ENCODE data around the gene FAM186B. TPM values are rescaled to one million over a fixed set of nuclear protein-coding genes. Genes with fewer than 3 reads are reported as not detected.
A peak's percentile ranks its signal among the peaks of the same experiment; 100 is the strongest.

The FAM186B gene
- total RNA-seq, 4 donors from 2014 or later, result 0.31 to 0.69 TPM; not detected in 2

- 86% methylated on average over 6 of the region's 28 CpGs; no CpG with 5 or more reads in 1 of the 2 donors for WGBS, 2 donors (ENCODE audit: low coverage in 1 of 2)
- no peaks in the 10 kb centered on the region for H3K36me3 ChIP-seq
- ATAC-seq, result no peak
- H3K4me1 ChIP-seq, result peaks cover 0 to 17% (median 10%) of the 10 kb centered on the region in 3 donors
- no peaks in the 10 kb centered on the region for H3K9me3 ChIP-seq
- no peak overlapping the region for H3K27ac ChIP-seq
- H3K4me3 ChIP-seq, result no peak overlapping the region
- H3K27me3 ChIP-seq, result peaks cover 49% of the 10 kb centered on the region
- no peak for TF ChIP-seq POLR2AphosphoS5 (IDR thresholded peaks at IDR 0.05)
- TF ChIP-seq EP300 (IDR thresholded peaks at IDR 0.05), result no peak
- TF ChIP-seq CTCF (IDR thresholded peaks at IDR 0.05), result no peak
- no peak for TF ChIP-seq POLR2A (IDR thresholded peaks at IDR 0.05)
Measured at GRCh38 chr12:49549735-49550692, 55.4 kb downstream of the FAM186B start.

GRCh38 chr12:49548822-49549648, 56.4 kb downstream of the FAM186B start:
- H3K4me3 ChIP-seq, result peak overlapping the region; percentile 5 to 40
- WGBS, 2 donors (ENCODE audit: low coverage in 1 of 2), result 0% methylated on average over 3 of the region's 70 CpGs; no CpG with 5 or more reads in 1 of the 2 donors
- TF ChIP-seq POLR2A (IDR thresholded peaks at IDR 0.05), result no peak
- TF ChIP-seq CTCF (IDR thresholded peaks at IDR 0.05), result peak in 3 of 4 experiments; percentile 26 to 60 (median 46)
- no peaks in the 10 kb centered on the region for H3K36me3 ChIP-seq
- peaks cover 0 to 17% (median 10%) of the 10 kb centered on the region in 3 donors for H3K4me1 ChIP-seq
- no peaks in the 10 kb centered on the region for H3K9me3 ChIP-seq
- ATAC-seq, result peak; percentile 46
- peaks cover 53% of the 10 kb centered on the region for H3K27me3 ChIP-seq
- H3K27ac ChIP-seq, result peak overlapping the region in 1 of 4 donors; percentile 10

GRCh38 chr12:49548481-49548821, 57.0 kb downstream of the FAM186B start:
- H3K4me1 ChIP-seq, result peaks cover 0 to 17% (median 10%) of the 10 kb centered on the region in 3 donors
- ATAC-seq, result no peak
- no peak overlapping the region for H3K27ac ChIP-seq
- 30 to 34% methylated on average over 2 to 3 of the region's 8 CpGs for WGBS, 2 donors (ENCODE audit: low coverage in 1 of 2)
- H3K9me3 ChIP-seq, result no peaks in the 10 kb centered on the region
- no peak for TF ChIP-seq POLR2A (IDR thresholded peaks at IDR 0.05)
- TF ChIP-seq CTCF (IDR thresholded peaks at IDR 0.05), result no peak
- TF ChIP-seq EP300 (IDR thresholded peaks at IDR 0.05), result no peak
- TF ChIP-seq POLR2AphosphoS5 (IDR thresholded peaks at IDR 0.05), result no peak
- no peaks in the 10 kb centered on the region for H3K36me3 ChIP-seq
- peaks cover 56% of the 10 kb centered on the region for H3K27me3 ChIP-seq
- H3K4me3 ChIP-seq, result peak overlapping the region in 1 of 2 donors; percentile 40

- Histone ChIP-seq H3K27me3 (peaks cover 56% of the 10 kb centered on the region), H3K9me3 (no peaks in the 10 kb centered on the region), H3K36me3 (no peaks in the 10 kb centered on the region), H3K4me3 (no peak overlapping the region), H3K27ac (no peak overlapping the region), H3K4me1 (peaks cover 0 to 17% (median 10%) of the 10 kb centered on the region in 3 donors)
- WGBS, 2 donors (ENCODE audit: low coverage in 1 of 2), result 80% methylated on average over 2 to 4 of the region's 7 CpGs
- no peak for ATAC-seq
- TF ChIP-seq POLR2A (IDR thresholded peaks at IDR 0.05) (no peak), EP300 (IDR thresholded peaks at IDR 0.05) (no peak)
Measured at GRCh38 chr12:49547090-49547690, 58.2 kb downstream of the FAM186B start.

- TF ChIP-seq POLR2A (IDR thresholded peaks at IDR 0.05) (no peak), EP300 (IDR thresholded peaks at IDR 0.05) (no peak), POLR2AphosphoS5 (IDR thresholded peaks at IDR 0.05) (no peak), CTCF (IDR thresholded peaks at IDR 0.05) (no peak)
- Histone ChIP-seq H3K4me1 (peaks cover 0 to 17% (median 10%) of the 10 kb centered on the region in 3 donors), H3K4me3 (no peak overlapping the region), H3K27ac (no peak overlapping the region), H3K27me3 (peaks cover 56% of the 10 kb centered on the region), H3K36me3 (no peaks in the 10 kb centered on the region), H3K9me3 (no peaks in the 10 kb centered on the region)
- ATAC-seq, result no peak
- 80% methylated on average over 3 of the region's 3 CpGs; no CpG with 5 or more reads in 1 of the 2 donors for WGBS, 2 donors (ENCODE audit: low coverage in 1 of 2)
Measured at GRCh38 chr12:49546481-49546880, 59.0 kb downstream of the FAM186B start.
